Activated CD8-positive, alpha-beta T cell treated with anti-CD3 and anti-CD28 coated beads for 36 hours (primary cell): ENCODE results near the gene RFC4. TPM values are rescaled to one million over a fixed set of nuclear protein-coding genes. Genes with fewer than 3 reads are reported as not detected.

ENCODE experiments used
- ATAC-seq: fragments of 200-7000 bp; cut with Tn5 transposase; one replicate; pipeline ENCODE4 v1.10.0; 2021; ENCODE audit warnings: mild to moderate bottlenecking, moderate library complexity
- CTCF ChIA-PET: fragments of 350-600 bp; sonication (Branson Sonifier 250); formaldehyde crosslinking; loops from one replicate; lab custom pipeline; 2021; ENCODE audit warnings: antibody characterized with exemption; lab: Charles Lee
- POLR2A ChIA-PET: fragments of 350-600 bp; sonication (Branson Sonifier 250); formaldehyde crosslinking; loops from one replicate; lab custom pipeline; 2021; ENCODE audit warnings: antibody characterized with exemption; lab: Charles Lee
- DNase-seq: peaks from one replicate; pipeline ENCODE4 v3.0.0-alpha.2; 2020
- H3K27ac Mint-ChIP-seq: one replicate; pipeline ENCODE4 v1.8.0; 2021; ENCODE audit warnings: mild to moderate bottlenecking, mixed read lengths
- H3K27me3 Mint-ChIP-seq: one replicate; pipeline ENCODE4 v1.8.0; 2021; ENCODE audit warnings: mixed read lengths
- H3K36me3 Mint-ChIP-seq: one replicate; pipeline ENCODE4 v1.8.0; 2021; ENCODE audit warnings: low read depth, mixed read lengths
- H3K4me1 Mint-ChIP-seq: one replicate; pipeline ENCODE4 v1.8.0; 2021; ENCODE audit warnings: low read depth, mixed read lengths
- H3K4me3 Mint-ChIP-seq: one replicate; pipeline ENCODE4 v1.8.0; 2021; ENCODE audit warnings: mild to moderate bottlenecking, moderate library complexity, mixed read lengths
- H3K9me3 Mint-ChIP-seq: one replicate; pipeline ENCODE4 v1.8.0; 2021; ENCODE audit warnings: mixed read lengths
- CTCF ChIP-seq: fragments of 200-600 bp; IDR thresholded peaks from one replicate; pipeline ENCODE4 v1.8.0; 2022; ENCODE audit warnings: antibody characterized with exemption, mild to moderate bottlenecking
- intact Hi-C: fragments of 100-400 bp; cut with micrococcal nuclease; formaldehyde crosslinking; loops from one replicate; pipeline ENCODE4 v1.10.0; 2022
- total RNA-seq, 2 experiments: library from RNA; stranded (reverse); gene quantifications; one replicate each; pipeline ENCODE4 v1.2.3, GENCODE V29; 2021

The RFC4 gene
- total RNA-seq, 2 experiments from 2014 or later: 110 to 125 TPM

DNA sequence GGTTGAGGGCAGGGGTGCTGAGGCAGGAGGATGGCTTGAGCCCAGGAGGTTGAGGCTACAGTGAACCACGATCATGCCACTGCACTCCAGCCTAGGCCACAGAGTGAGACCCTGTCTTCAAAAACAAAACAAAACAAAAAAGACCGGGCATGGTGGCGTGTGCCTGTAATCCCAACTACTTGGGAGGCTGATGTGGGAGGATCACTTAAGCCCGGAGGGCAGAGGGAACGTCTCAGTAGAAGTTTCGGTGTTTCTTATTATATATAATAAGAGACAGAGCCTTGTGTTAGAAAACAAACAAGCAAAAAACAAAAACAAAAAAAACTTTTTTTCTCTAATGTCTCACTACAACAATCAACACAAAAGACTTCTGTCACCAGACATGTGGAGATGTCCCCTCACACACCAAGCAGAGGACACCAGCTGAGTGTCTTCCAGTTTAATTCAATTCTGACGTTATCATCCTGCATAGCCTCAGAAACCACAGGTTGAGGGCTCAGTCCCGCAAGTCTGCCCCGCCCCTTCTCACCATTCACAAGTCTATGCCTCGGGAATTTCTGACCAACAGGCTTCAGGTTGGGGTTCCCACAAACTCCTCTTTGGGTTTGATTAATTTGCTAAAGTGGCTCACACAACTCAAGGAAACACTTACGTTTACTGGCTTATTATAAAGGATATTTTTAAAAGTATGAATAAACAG lies 46.9 kb downstream of the RFC4 start:
- Mint-ChIP-seq H3K27ac (no peak overlapping the region), H3K4me1 (peaks cover 4% of the 10 kb centered on the region), H3K36me3 (peaks cover 6% of the 10 kb centered on the region), H3K9me3 (no peaks in the 10 kb centered on the region), H3K4me3 (no peak overlapping the region), H3K27me3 (no peaks in the 10 kb centered on the region)
- ATAC-seq (no peak), DNase-seq (no peak)
- ChIA-PET CTCF (no interaction called here), POLR2A (no interaction called here)
- intact Hi-C loops: no loop called here
- no peak for TF ChIP-seq CTCF

DNA sequence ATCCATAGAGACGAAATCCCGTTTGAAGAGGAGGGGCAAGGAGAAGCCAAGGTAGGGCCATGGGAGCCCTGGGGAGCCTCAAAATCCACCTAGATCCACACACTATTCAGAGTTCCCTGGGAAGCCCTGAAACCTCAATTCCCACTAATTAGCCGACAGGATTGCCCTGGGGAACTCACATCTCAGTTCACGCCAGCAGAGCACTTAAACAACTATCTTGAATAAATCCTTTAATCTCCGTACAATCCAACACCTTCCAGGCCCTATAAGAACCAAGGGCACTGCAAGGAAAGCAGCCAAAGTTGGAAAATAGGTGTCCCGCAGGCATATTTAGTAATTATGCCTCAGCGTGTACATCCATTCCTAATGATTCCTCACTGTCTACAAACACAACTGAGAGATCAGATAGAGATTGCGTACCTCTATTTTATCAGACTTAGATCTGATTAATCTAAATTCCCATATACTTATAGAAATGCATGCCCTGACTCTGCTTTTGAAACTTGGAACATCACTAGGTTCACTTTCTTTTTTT lies 48.5 kb downstream of the RFC4 start:
- ChIA-PET CTCF (no interaction called here), POLR2A (interaction anchor here (1.4 kb wide), 1 partner anchor 26 kb away, joined by 9 read pairs; the partner anchor contains the start of gene EIF4A2)
- Mint-ChIP-seq H3K36me3 (peaks cover 6% of the 10 kb centered on the region), H3K9me3 (no peaks in the 10 kb centered on the region), H3K4me3 (no peak overlapping the region), H3K27ac (no peak overlapping the region), H3K4me1 (peaks cover 10% of the 10 kb centered on the region), H3K27me3 (no peaks in the 10 kb centered on the region)
- ATAC-seq: no peak
- intact Hi-C loops: no loop called here
- no peak for TF ChIP-seq CTCF
- no peak for DNase-seq

GRCh38 chr3:186757214-186757613 lies 49.1 kb downstream of the RFC4 start:
- DNase-seq: no peak
- Mint-ChIP-seq H3K9me3 (no peaks in the 10 kb centered on the region), H3K4me1 (peaks cover 10% of the 10 kb centered on the region), H3K36me3 (peaks cover 6% of the 10 kb centered on the region), H3K4me3 (no peak overlapping the region), H3K27ac (no peak overlapping the region), H3K27me3 (no peaks in the 10 kb centered on the region)
- ChIA-PET POLR2A (interaction anchor here (1.4 kb wide), 1 partner anchor 27 kb away, joined by 9 read pairs; the partner anchor contains the start of gene EIF4A2), CTCF (no interaction called here)
- intact Hi-C loops: no loop called here
- no peak for TF ChIP-seq CTCF
- ATAC-seq: no peak

DNA sequence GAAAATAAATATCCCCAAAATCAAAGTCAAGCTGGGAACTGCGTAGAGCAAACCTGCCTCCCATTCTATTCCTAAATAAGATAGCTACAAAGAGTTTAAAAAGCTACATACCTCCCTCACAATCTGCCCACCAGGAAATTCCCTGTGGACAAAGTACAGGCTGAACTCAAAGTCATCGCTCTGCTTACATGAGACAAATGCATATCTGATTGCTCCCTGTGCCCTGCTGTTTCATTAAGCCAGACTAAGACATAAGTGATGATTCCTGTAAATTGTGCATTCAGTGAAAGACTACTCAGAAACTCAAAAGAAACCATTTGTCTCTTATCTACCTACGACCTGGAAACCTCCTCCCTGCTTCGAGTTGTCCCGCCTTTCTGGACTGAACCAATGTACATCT lies 51.4 kb downstream of the RFC4 start:
- peaks cover 6% of the 10 kb centered on the region for H3K4me1 Mint-ChIP-seq
- ChIA-PET POLR2A (interaction anchor here (1.4 kb wide), 1 partner anchor 9 kb away, joined by 3 read pairs; no protein-coding TSS in a partner anchor), CTCF (no interaction called here)
- no peak overlapping the region for H3K27ac Mint-ChIP-seq
- no peak for DNase-seq
- H3K27me3 Mint-ChIP-seq: no peaks in the 10 kb centered on the region
- H3K36me3 Mint-ChIP-seq: no peaks in the 10 kb centered on the region
- intact Hi-C loops: no loop called here
- no peak overlapping the region for H3K4me3 Mint-ChIP-seq
- no peak for TF ChIP-seq CTCF
- no peak for ATAC-seq
- H3K9me3 Mint-ChIP-seq: no peaks in the 10 kb centered on the region

- intact Hi-C loops: no loop called here
- Mint-ChIP-seq H3K36me3 (no peaks in the 10 kb centered on the region), H3K27ac (no peak overlapping the region), H3K27me3 (no peaks in the 10 kb centered on the region), H3K9me3 (no peaks in the 10 kb centered on the region), H3K4me3 (no peak overlapping the region), H3K4me1 (peaks cover 6% of the 10 kb centered on the region)
- POLR2A ChIA-PET: no interaction called here
- no peak for TF ChIP-seq CTCF
- DNase-seq (no peak), ATAC-seq (no peak)
- CTCF ChIA-PET: no interaction called here
Observed at GRCh38 chr3:186754006-186754405, 52.3 kb downstream of the RFC4 start.
